Endothelial cell of umbilical vein (primary cell): ENCODE data around the gene HDAC4.

Experiments
- CTCF ChIP-seq, 2 donors: IDR thresholded peaks; 1 replicate in 1 of 2; 2 replicates in 1 of 2; pipeline ENCODE4 v1.5.1; 2011; ENCODE audit warnings: low read length in 2 of 2, mild to moderate bottlenecking in 2 of 2, moderate library complexity in 2 of 2, control low read depth in 1 of 2, inconsistent platforms in 1 of 2, low read depth in 1 of 2; ENCODE audit not compliant: insufficient read depth in 1 of 2; ENCODE audit errors: extremely low read depth in 1 of 2
- EZH2 ChIP-seq: IDR thresholded peaks from 2 replicates; pipeline ENCODE4 v1.6.1; 2012; ENCODE audit warnings: borderline replicate concordance, low read depth, mild to moderate bottlenecking, moderate library complexity, low read length, inconsistent platforms; ENCODE audit not compliant: severe bottlenecking
- FOS ChIP-seq: IDR thresholded peaks from 2 replicates; pipeline ENCODE4 v1.6.1; 2011; ENCODE audit warnings: mild to moderate bottlenecking, low read length, moderate library complexity, borderline replicate concordance; ENCODE audit not compliant: insufficient read depth
- GATA2 ChIP-seq: IDR thresholded peaks from 2 replicates; pipeline ENCODE4 v1.7.0; 2011; ENCODE audit warnings: low read depth, mild to moderate bottlenecking, moderate library complexity, mixed read lengths, low read length; ENCODE audit not compliant: insufficient read length, insufficient read depth
- JUN ChIP-seq: IDR thresholded peaks from 2 replicates; pipeline ENCODE4 v1.6.1; 2011; ENCODE audit warnings: borderline replicate concordance, low read depth; ENCODE audit not compliant: insufficient read length, insufficient read depth
- MAX ChIP-seq: IDR thresholded peaks from 2 replicates; pipeline ENCODE4 v1.6.1; 2011; ENCODE audit not compliant: insufficient read depth, insufficient read length
- MYC ChIP-seq: IDR thresholded peaks from one replicate; pipeline ENCODE4 v1.6.1; 2011; ENCODE audit warnings: mild to moderate bottlenecking, low read depth, low read length
- POLR2A ChIP-seq: IDR thresholded peaks from 2 replicates; pipeline ENCODE4 v1.6.1; 2012; ENCODE audit warnings: low read depth, mild to moderate bottlenecking, control low read depth, low read length
- POLR2AphosphoS5 ChIP-seq: IDR thresholded peaks from 2 replicates; pipeline ENCODE4 v1.6.1; 2012; ENCODE audit warnings: low read depth, mild to moderate bottlenecking, control low read depth, low read length, moderate library complexity; ENCODE audit not compliant: insufficient read depth

GRCh38 chr2:239393388-239393940, 7.4 kb downstream of the HDAC4 start:
- no peak for TF ChIP-seq POLR2AphosphoS5
- no peak for TF ChIP-seq CTCF (IDR thresholded peaks at IDR 0.05; ENCODE audit: extremely low read depth in 1 of 2, insufficient read depth in 1 of 2, low read depth in 1 of 2, low read length in 2 of 2)
- TF ChIP-seq POLR2A, result no peak
- TF ChIP-seq FOS, result no peak
- TF ChIP-seq EZH2, result no peak
- no peak for TF ChIP-seq MAX
- TF ChIP-seq GATA2, result no peak
- TF ChIP-seq MYC, result no peak
- TF ChIP-seq JUN, result no peak
